ENCODE results near the gene PLXNC1.
"Not testable (repeated sequence)": the region's sequence is repeated elsewhere in the genome, so short reads cannot be mapped to it uniquely, and the experiment has no call there.

The PLXNC1 gene

DNA sequence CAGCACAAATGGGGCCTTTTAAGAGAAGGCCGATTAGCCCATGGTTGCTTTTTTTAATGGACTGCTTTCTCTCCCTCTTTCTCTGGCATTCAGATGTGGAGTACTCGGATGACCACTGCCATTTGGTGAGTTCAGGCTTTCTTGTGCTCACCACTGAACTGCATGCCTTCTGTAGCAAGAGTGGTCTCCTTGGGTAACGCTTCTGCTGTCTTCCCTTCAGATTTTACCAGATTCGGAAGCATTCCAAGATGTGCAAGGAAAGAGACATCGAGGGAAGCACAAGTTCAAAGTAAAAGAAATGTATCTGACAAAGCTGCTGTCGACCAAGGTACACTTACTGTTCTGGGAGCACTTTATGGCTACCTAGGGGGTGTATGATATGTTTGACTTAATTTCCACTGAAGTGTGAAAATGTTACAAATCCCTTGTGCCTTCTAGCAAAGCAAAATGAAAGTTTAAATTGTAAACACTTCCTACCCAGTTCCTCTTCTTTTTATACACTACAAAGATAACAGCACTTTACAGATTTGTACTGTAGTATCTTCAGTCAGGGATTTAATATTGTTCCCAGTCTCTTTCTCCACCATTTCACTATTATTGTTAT, 148.8 kb downstream of the PLXNC1 start:
- DNase-seq (ENCODE audit: low spot score), result no peak

DNA sequence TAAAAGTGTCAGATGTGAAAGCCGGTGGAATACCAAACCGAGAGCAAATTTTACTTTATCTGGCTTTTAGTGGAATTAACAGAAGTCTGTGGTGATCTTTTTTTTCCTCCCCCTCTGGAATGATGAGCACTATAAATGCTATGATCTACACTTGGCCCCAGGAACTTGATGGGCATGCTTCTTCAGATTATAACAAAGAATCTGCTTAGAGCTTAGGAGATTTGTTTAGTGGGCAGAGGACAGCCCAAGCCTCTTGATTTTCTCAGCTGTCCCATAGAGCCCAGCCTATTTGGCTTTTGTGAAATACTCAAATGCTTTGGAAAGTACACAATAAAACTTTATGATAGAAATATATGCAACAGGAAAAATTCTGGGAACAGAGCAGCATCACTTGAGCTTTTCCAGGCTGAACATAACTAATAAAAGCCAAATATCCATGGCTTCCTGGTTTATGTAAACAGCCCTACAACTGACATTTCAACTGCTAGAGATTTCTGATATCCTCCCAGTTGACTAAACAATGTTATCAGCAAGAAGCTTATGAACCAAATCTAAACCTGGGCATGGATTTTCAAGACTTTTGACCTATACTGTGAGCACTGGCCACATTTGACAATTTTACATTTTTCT, 149.6 kb downstream of the PLXNC1 start:
- peak; percentile 23 for DNase-seq (ENCODE audit: low spot score)

DNA sequence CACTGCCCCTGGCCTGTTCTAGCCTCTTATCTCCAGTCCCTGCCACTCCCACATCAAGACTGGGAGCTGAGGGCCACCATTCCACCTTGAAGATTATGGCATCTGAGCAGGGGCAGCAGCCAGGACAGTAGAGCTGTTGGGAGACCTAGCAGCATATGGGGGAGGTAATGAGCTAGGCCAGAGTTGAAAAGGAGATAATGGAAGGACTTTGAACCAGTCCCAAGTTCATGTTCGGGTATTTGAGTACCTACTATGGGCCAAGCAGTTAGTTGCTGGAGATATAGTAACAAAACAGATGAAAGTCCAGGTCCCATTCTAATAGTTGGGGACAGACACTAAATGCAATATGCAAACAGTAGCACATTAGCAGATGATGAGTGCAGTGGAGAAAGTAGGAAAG, 151.5 kb downstream of the PLXNC1 start:
- no peak for DNase-seq (ENCODE audit: low spot score)

DNA sequence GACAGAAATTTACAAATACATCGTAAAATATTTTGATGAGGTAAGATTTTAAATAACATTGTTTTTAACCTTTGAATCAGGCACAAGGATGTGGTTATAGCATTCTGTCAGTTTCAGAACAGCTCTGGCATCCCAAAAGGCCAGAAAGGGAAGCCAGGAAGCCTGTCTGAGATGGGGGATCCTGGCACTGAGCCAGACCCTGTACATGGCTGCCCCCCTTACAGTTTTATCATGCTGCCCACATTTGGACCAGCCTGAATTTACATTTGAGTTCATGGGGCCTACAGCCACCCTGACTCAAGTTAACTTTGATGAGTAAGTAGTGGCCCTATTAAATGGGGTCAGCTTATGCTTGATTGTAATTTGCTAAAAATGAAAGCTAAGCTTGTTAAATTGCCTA, 155.6 kb downstream of the PLXNC1 start:
- DNase-seq (ENCODE audit: low spot score), result no peak

DNA sequence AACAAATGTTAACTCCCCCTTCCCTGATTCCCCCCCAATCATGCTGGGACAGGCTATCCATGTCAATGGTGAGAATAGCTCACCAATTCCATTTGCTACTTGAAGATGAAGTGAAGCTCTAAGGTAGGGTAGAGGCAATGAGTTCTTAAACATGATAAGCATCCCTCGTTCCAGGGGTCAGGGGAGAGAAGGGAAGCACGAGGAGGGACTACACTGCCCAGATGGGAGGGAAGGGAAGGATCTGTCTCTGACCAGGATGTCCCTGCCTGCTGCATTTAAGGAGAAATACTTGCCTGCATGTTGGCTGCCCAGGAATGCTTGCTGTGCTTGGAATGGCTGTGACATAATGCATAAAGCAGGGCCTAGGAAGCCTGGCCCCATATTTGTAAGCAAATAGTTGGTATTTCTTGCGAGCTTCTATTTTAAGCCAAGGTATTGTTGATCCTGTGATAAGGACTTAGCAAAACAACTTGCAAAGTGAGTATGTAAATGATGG, 156.2 kb downstream of the PLXNC1 start:
- DNase-seq (ENCODE audit: low spot score), result no peak

DNA sequence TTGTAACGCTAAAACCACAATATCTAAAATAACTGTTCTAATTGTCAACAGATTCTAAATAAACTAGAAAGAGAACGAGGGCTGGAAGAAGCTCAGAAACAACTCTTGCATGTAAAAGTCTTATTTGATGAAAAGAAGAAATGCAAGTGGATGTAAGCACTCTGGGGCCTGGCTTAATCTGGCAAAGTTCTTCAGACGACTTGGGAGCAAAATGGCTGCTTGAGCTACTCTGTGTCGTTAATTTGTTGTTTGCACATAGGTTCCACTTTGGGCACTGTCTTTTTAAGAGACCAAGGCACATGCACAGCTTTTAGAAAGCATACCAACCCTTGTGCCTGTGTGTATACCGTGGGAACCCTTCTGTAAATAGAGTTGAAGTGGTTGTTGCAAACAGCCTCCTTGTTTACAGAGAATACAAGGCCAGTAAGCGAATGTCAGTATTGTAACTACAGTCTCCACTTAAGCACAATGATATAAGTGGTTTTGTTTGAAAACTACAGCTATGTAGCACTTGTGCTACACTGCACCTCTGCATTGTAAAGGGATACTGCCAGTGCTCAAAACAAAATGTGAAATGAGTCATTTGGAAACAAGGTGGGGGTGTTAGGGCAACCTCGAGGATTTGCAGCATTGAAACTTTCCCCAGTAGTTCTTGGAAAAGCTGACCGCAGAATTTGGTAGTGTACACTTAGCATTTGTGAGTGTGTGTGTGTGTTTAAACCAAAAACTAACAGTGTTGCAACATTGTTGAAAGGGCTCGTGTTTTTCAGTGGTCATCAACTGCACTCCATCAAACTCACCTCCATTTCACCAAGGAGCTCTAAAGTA, 157.0 kb downstream of the PLXNC1 start:
- DNase-seq (ENCODE audit: low spot score), result no peak

DNA sequence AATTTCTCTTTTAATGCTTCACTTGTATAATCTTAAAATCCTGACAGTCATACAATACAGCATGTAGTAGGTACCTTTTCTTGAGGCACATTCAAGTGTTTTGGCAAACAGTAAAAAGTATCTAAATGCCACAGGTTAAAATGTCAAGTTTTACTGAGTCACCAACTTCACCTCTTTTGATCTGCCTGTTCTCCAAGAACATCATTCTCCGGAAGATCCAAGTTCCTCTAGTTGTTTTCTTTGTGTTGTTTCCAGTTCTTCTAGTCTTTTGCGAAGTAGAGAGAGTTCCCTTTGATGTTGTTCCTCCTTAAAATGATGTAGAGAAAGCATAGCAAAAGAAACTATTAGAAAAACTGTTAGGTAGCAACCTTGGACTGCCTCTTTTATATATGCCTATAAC, 160.2 kb downstream of the PLXNC1 start:
- no peak for DNase-seq (ENCODE audit: low spot score)

DNA sequence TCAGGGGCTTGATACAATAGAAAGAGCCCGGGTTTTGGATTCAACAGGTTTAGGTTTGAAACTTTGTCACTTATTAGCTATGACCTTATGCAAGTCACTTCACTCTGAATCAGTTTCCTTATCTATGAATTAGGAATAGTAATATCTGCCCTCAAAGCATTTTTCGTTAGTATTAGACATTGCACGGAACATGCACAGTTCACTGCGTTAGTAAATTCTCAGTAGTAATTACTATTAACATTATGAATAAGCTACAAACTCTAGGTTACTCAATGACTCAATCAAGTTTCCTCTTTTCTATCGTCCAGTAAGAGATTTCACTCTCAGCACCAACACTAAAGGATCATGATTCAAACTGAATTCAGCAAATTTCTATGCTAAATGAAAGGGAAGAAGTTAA, 161.0 kb downstream of the PLXNC1 start:
- DNase-seq (ENCODE audit: low spot score), result no peak

DNA sequence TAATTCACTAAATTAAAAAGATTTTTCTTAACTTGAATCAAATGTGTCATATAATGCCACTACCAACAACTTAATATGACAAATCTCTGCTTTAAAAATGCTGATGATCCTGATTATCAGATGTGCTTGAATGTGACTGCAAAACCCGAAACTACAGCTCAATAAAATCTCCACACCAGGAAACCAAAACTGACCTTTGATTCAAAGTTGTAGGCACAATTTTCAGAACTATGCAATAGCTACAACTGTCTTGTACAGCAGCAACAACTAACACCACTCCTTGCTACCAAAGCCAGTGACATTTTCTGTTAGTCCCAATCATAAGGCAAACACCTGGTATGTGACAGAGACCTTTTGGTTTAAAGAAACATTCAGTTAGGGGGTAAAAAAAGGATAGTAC, 164.0 kb downstream of the PLXNC1 start:
- no peak for DNase-seq (ENCODE audit: low spot score)

DNA sequence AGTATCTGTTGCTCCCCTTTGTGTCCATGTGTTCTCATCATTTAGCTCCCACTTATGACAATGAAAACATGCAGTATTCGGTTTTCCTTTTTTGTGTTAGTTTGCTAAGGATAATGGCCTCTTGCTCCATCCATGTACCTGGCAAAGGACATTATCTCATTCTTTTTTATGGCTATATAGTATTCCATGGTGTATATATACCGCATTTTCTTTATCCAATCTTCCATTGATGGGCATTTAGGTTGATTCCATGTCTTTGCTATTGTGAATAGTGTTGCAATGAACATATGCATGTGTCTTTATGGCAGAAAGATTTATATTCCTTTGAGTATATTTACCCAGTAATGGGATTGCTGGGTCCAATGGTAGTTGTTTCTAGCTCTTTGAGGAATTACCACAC, 168.2 kb downstream of the PLXNC1 start:
- not testable (repeated sequence) for DNase-seq (ENCODE audit: low spot score)

DNA sequence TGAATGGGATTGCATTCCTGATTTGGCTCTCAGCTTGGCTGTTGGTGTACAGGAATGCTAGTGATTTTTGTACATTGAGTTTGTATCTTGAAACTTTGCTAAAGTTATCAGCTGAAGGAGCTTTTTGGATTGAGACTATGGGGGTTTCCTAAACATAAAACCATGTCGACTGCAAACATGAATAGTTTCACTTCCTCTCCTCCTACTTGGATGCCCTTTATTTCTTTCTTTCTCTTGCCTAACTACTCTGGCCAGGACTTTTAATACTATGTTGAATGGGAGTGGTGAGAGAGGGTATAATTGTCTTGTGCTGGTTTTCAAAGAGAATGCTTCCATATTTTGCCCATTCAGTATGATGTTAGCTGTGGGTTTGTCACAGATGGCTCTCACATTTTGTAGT, 169.8 kb downstream of the PLXNC1 start:
- DNase-seq (ENCODE audit: low spot score), result no peak

DNA sequence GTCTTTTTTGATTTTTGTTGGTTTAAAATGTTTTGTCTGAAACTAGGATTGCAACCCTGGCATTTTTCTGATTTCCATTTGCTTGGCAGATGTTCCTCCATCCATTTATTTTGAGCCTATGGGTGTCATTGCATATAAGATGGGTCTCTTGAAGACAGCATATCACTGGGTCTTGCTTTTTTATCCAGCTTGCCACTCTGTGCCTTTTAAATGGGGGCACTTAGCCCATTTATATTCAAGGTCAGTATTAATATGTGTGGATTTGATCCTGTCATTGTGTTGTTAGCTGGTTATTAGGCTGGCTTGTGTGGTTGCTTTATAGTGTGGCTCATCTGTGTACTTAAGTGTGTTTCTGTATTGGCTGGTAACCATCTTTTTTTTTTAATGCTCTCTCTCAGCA, 171.7 kb downstream of the PLXNC1 start:
- no peak for DNase-seq (ENCODE audit: low spot score)

DNA sequence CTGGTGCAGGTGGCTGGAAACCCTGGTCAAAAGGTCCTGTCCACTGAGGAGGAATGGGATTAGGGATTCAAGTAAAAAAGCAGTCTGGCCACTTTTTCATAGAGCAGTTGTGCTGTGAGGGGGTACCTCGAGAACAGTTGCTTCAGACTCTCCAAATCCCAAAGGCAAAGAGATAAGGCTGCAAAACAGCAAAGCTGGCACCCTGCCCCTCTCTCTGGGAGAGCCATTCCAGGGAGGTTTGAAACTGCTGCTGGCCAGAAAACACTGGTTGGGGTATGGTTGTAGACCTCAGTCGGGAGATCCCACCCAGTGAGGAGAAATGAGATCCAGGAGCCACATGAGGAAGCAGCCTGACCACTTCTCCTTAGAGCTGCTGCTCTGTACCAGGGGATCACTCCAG, 174.0 kb downstream of the PLXNC1 start:
- no peak for DNase-seq (ENCODE audit: low spot score)

DNA sequence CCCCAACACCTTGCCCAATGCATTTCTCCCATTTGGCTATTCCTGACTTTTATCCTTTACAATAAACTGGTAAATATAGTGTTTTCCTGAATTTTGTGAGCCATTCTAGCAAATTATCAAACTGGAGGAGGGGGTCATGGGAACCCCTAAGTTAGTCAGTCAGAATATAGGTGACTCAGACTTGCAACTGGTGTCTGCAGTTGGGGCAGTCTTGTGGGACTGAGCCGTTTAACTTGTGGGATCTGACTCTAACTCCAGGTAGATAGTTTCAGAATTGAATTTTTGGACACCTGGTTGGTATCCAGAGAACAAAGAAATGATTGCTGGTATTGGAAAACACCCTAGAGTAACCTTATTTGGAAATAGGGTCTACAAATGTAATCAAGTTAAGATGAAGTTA, 177.9 kb downstream of the PLXNC1 start:
- DNase-seq (ENCODE audit: low spot score), result no peak

DNA sequence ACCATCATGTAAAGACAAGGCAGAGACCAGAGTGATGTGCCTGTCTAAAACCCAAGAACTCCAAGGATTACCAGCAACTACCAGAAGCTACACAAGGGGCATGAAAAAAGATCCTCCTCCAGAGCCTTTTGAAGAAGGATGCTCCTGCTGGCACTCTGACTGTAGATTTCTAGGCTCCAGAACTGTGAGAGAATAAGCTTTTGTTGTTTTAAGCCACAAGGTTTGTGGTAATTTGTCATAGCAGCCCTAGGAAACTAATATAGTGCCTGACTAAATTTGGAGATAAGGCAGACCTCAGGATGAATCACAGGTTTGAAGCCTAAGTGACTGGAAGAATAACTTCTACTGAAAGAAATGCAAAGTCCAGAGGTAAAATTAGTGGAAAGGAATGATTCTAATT, 178.3 kb downstream of the PLXNC1 start:
- DNase-seq (ENCODE audit: low spot score), result no peak

DNA sequence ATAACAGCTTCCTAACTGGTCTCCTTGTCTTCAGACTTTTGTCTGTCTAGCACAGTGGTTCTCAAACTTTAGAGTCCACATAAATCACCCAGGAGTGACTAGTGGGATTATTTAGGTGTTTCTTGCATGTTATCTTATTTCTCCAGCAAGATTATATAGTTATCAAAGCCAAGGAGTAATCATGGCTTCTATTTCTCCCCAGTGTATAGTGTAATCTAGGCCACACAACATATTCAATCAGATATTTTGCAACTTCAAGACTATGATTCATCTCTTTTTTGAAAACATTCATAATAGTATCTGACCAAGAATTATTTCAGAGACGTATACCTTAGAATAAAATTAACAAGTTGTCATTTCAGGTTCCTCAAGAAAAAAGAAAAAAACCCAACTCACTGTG, 179.4 kb downstream of the PLXNC1 start:
- no peak for DNase-seq (ENCODE audit: low spot score)

DNA sequence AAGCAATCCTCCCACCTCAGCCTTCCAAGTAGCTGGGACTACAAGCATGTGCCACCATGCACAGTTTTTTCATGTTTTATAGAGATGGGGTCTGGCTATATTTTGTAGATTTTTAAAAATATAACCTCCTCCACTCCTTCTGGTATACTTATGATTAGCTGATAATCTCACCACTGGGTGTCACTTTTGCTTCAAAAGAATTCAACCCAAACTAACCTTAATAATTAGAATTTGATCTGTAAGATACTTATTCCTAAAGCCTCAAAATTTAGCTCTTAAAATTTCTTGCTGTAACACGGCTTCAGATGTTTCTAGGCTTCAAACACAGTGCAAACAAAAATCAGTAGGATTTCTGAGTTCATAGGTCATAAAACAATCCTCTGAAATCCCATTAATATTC, 181.0 kb downstream of the PLXNC1 start:
- DNase-seq (ENCODE audit: low spot score), result no peak

DNA sequence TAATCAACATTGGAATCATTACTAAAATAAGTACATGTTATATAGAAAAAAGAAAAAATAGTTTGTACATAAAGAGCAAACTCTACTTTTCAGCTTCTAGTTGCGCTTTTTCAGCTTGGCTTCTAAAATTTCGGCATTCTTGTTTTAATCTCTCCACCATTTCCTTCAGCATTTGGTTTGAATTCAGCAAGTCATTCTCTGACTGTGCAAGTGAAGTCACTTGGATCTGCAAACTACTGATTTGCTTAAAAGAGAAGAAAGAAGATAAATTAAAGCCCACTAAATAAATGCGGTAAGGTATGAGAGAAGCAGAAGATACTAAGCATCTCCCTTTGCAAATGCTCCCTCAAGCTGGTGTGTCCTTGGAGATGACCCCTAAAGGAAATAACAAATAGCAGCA, 185.0 kb downstream of the PLXNC1 start:
- no peak for DNase-seq (ENCODE audit: low spot score)

DNA sequence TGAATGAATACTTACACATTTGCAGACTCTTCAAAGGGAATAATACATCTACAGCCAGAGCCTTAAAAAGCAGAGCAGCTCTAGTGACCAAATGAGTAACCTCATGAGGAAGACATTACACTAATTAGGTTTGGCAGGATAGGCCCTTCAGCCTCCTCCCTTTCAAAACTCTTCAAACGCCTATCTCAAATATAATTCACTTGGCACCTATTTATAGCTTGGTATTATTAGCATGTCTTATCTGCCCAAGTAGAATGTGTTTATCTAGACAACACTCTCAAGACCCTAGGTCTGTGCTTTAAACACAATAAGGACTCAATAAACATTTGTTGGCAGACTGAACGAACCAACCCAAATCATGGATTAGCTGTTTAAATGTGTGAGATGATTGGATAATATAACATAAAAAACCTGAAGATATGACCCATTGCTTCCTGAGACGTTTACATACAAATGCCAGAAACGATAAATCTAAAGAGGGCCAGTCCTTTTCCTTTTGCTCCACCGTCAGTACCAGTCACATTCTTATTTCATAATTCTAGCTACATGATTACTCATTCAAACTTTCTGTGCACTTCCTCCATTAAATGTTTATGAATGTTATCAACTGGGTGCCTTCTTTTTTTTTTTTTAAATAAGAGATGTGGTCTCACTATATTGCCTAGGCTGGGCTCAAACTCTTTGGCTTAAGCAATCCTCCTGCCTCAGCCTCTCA, 188.0 kb downstream of the PLXNC1 start:
- DNase-seq (ENCODE audit: low spot score), result no peak

DNA sequence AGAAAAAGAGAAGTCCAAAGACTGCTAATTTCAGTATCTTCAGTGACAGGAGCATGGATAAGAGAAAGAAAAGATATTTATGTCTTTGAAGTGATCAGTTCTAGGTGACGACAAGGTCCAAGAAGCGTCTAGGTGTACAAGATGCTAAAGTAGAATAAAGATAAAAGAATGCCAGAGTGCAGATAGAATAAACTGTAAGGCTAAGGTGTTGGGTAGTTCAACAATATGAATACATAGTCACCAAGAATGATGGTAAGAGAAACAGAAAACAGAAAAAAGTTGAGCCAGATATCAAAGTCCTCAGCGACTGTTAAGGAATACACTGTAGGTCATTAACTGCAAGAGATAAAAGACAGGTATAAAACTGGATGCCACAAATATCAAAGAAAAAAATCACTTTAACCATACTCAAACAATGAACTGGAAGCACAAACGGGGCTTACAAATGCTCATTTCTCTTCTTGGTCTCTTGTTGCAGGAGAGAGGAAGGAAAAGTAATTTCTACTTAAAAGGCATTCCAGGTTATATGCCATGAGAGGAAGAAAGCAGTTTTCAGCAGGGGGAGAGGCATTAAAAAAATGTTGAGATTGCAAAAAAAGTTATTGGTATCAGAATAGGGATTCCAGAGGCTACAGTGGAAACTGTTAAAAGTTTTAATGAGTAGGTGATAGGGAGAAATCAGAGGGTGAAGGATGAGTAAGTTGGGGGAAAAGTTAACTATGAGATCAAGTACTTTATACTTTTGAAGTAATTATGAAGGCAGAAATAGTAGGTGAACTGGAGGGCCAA, 189.8 kb downstream of the PLXNC1 start:
- no peak for DNase-seq (ENCODE audit: low spot score)

DNA sequence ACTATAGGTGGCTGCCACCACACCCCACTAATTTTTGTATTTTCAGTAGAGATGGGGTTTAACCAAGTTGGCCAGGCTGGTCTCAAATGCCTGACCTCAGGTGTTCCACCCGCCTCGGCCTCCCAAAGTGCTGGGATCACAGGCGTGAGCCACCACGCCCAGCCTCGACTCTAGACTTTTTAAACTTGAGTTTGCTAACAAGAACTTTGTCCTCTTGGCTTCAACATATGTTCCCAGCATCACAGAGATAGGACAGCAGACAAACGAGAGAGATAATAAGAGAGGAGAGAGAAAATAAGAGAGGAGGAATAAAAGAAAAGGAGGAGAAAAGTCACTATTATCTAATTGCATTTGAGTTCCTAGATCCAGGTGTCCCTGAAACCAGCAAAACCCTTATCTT, 192.2 kb downstream of the PLXNC1 start:
- no peak for DNase-seq (ENCODE audit: low spot score)

DNA sequence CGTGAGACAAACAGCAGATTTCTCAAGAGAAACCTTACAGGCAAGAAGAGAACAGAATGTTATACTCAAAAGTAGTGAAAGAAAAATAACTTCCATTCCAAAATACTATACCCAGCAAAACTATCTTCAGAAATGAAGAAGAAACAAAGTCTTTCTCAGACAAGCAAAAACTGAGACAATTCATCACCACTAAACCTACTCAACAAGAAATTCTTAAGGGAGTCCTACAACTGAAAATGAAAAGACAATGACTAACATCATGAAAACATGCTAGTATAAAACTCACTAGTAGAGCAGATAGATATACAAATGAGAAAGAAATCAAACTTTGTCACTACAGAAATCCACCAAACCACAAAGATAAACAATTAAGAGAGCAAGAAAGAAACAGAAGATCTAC, 204.8 kb downstream of the PLXNC1 start:
- DNase-seq (ENCODE audit: low spot score), result no peak
